ENCODE data around the gene DDAH2. TPM values are rescaled to one million over a fixed set of nuclear protein-coding genes. Genes with fewer than 3 reads are reported as not detected.
"Not testable (repeated sequence)": the region's sequence is repeated elsewhere in the genome, so short reads cannot be mapped to it uniquely, and the experiment has no call there.

The DDAH2 gene
- total and polyA plus RNA-seq, 4 donors, result 62.9 to 207 (median 168) TPM

- WGBS (ENCODE audit: insufficient coverage), result 44% methylated on average over 8 of the region's 10 CpGs
- H3K27me3 ChIP-seq (ENCODE audit: control insufficient read depth, insufficient read depth, low read length), result no peaks in the 10 kb centered on the region
- H3K36me3 ChIP-seq (ENCODE audit: control insufficient read depth, insufficient read depth, low read length), result no peaks in the 10 kb centered on the region
- H3K4me3 ChIP-seq (ENCODE audit: low read depth, low read length), result no peak overlapping the region
- peaks cover 23% of the 10 kb centered on the region for H3K4me1 ChIP-seq (ENCODE audit: control insufficient read depth, insufficient read depth, low read length)
- H3K27ac ChIP-seq (ENCODE audit: low read depth, low read length), result no peak overlapping the region
- no peaks in the 10 kb centered on the region for H3K9me3 ChIP-seq (ENCODE audit: control insufficient read depth, insufficient read depth, low read length)
- peak in 1 of 6 donors; percentile 42 for DNase-seq (ENCODE audit: low read depth in 4 of 6, low spot score in 6 of 6)
Measured at GRCh38 chr6:31717499-31718222, 11.4 kb downstream of the DDAH2 start.

- H3K4me1 ChIP-seq (ENCODE audit: control insufficient read depth, insufficient read depth, low read length), result peaks cover 23% of the 10 kb centered on the region
- 29% methylated on average over 13 of the region's 16 CpGs for WGBS (ENCODE audit: insufficient coverage)
- H3K36me3 ChIP-seq (ENCODE audit: control insufficient read depth, insufficient read depth, low read length), result no peaks in the 10 kb centered on the region
- no peaks in the 10 kb centered on the region for H3K9me3 ChIP-seq (ENCODE audit: control insufficient read depth, insufficient read depth, low read length)
- H3K27ac ChIP-seq (ENCODE audit: low read depth, low read length), result peak within 1 kb of the TSS; percentile 81
- peak in 1 of 6 donors; percentile 82 for DNase-seq (ENCODE audit: low read depth in 4 of 6, low spot score in 6 of 6)
- H3K4me3 ChIP-seq (ENCODE audit: low read depth, low read length), result no peak within 1 kb of the TSS
- H3K27me3 ChIP-seq (ENCODE audit: control insufficient read depth, insufficient read depth, low read length), result no peaks in the 10 kb centered on the region
Measured at GRCh38 chr6:31715022-31715958, 13.8 kb downstream of the DDAH2 start, which contains the start of gene LY6G6D. TSS of gene LY6G6D (plus strand) at chr6:31715348. CDS start at chr6:31715356, 8 bp downstream.

- peak in 2 of 6 donors; percentile 49 to 85 for DNase-seq (ENCODE audit: low read depth in 4 of 6, low spot score in 6 of 6)
- H3K9me3 ChIP-seq (ENCODE audit: control insufficient read depth, insufficient read depth, low read length), result no peaks in the 10 kb centered on the region
- 12% methylated on average over 4 of the region's 5 CpGs for WGBS (ENCODE audit: insufficient coverage)
- no peak overlapping the region for H3K4me3 ChIP-seq (ENCODE audit: low read depth, low read length)
- peak overlapping the region; percentile 81 for H3K27ac ChIP-seq (ENCODE audit: low read depth, low read length)
- no peaks in the 10 kb centered on the region for H3K27me3 ChIP-seq (ENCODE audit: control insufficient read depth, insufficient read depth, low read length)
- no peaks in the 10 kb centered on the region for H3K36me3 ChIP-seq (ENCODE audit: control insufficient read depth, insufficient read depth, low read length)
- H3K4me1 ChIP-seq (ENCODE audit: control insufficient read depth, insufficient read depth, low read length), result peaks cover 23% of the 10 kb centered on the region
Measured at GRCh38 chr6:31713991-31714684, 15.0 kb downstream of the DDAH2 start.

GRCh38 chr6:31713465-31713864, 15.6 kb downstream of the DDAH2 start:
- no peak for DNase-seq (ENCODE audit: low read depth in 4 of 6, low spot score in 6 of 6)
- H3K36me3 ChIP-seq (ENCODE audit: control insufficient read depth, insufficient read depth, low read length), result no peaks in the 10 kb centered on the region
- no peak overlapping the region for H3K4me3 ChIP-seq (ENCODE audit: low read depth, low read length)
- H3K9me3 ChIP-seq (ENCODE audit: control insufficient read depth, insufficient read depth, low read length), result no peaks in the 10 kb centered on the region
- H3K4me1 ChIP-seq (ENCODE audit: control insufficient read depth, insufficient read depth, low read length), result peaks cover 23% of the 10 kb centered on the region
- H3K27me3 ChIP-seq (ENCODE audit: control insufficient read depth, insufficient read depth, low read length), result no peaks in the 10 kb centered on the region
- no CpG with 5 or more reads among the region's 4 CpGs for WGBS (ENCODE audit: insufficient coverage)
- peak overlapping the region; percentile 81 for H3K27ac ChIP-seq (ENCODE audit: low read depth, low read length)

GRCh38 chr6:31712296-31712695, 16.8 kb downstream of the DDAH2 start:
- H3K27me3 ChIP-seq (ENCODE audit: control insufficient read depth, insufficient read depth, low read length), result no peaks in the 10 kb centered on the region

GRCh38 chr6:31711233-31711632, 17.9 kb downstream of the DDAH2 start:
- WGBS (ENCODE audit: insufficient coverage), result 72% methylated on average over 6 of the region's 8 CpGs
- no peak overlapping the region for H3K27ac ChIP-seq (ENCODE audit: low read depth, low read length)
- no peak overlapping the region for H3K4me3 ChIP-seq (ENCODE audit: low read depth, low read length)
- no peaks in the 10 kb centered on the region for H3K36me3 ChIP-seq (ENCODE audit: control insufficient read depth, insufficient read depth, low read length)
- H3K27me3 ChIP-seq (ENCODE audit: control insufficient read depth, insufficient read depth, low read length), result no peaks in the 10 kb centered on the region
- DNase-seq (ENCODE audit: low read depth in 4 of 6, low spot score in 6 of 6), result no peak
- peaks cover 20% of the 10 kb centered on the region for H3K4me1 ChIP-seq (ENCODE audit: control insufficient read depth, insufficient read depth, low read length)
- no peaks in the 10 kb centered on the region for H3K9me3 ChIP-seq (ENCODE audit: control insufficient read depth, insufficient read depth, low read length)

More at GRCh38 chr6:31712296-31712695, 16.8 kb downstream of the DDAH2 start:
- H3K4me1 ChIP-seq (ENCODE audit: control insufficient read depth, insufficient read depth, low read length), result peaks cover 20% of the 10 kb centered on the region
- no peak overlapping the region for H3K4me3 ChIP-seq (ENCODE audit: low read depth, low read length)
- DNase-seq (ENCODE audit: low read depth in 4 of 6, low spot score in 6 of 6), result no peak
- 93% methylated on average over 8 of the region's 8 CpGs for WGBS (ENCODE audit: insufficient coverage)
- no peaks in the 10 kb centered on the region for H3K9me3 ChIP-seq (ENCODE audit: control insufficient read depth, insufficient read depth, low read length)
- no peak overlapping the region for H3K27ac ChIP-seq (ENCODE audit: low read depth, low read length)
- no peaks in the 10 kb centered on the region for H3K36me3 ChIP-seq (ENCODE audit: control insufficient read depth, insufficient read depth, low read length)

GRCh38 chr6:31710523-31711219, 18.4 kb downstream of the DDAH2 start:
- Histone ChIP-seq H3K36me3 (ENCODE audit: control insufficient read depth, insufficient read depth, low read length) (no peaks in the 10 kb centered on the region), H3K4me1 (ENCODE audit: control insufficient read depth, insufficient read depth, low read length) (peaks cover 19% of the 10 kb centered on the region), H3K27ac (ENCODE audit: low read depth, low read length) (no peak overlapping the region), H3K27me3 (ENCODE audit: control insufficient read depth, insufficient read depth, low read length) (no peaks in the 10 kb centered on the region), H3K4me3 (ENCODE audit: low read depth, low read length) (no peak overlapping the region), H3K9me3 (ENCODE audit: control insufficient read depth, insufficient read depth, low read length) (no peaks in the 10 kb centered on the region)
- no peak for DNase-seq (ENCODE audit: low read depth in 4 of 6, low spot score in 6 of 6)
- WGBS (ENCODE audit: insufficient coverage), result 78% methylated on average over 5 of the region's 5 CpGs

GRCh38 chr6:31709157-31709556, 19.9 kb downstream of the DDAH2 start:
- H3K4me1 ChIP-seq (ENCODE audit: control insufficient read depth, insufficient read depth, low read length); H3K9me3 ChIP-seq (ENCODE audit: control insufficient read depth, insufficient read depth, low read length); H3K27me3 ChIP-seq (ENCODE audit: control insufficient read depth, insufficient read depth, low read length); DNase-seq (ENCODE audit: low read depth in 4 of 6, low spot score in 6 of 6); H3K4me3 ChIP-seq (ENCODE audit: low read depth, low read length); H3K27ac ChIP-seq (ENCODE audit: low read depth, low read length); H3K36me3 ChIP-seq (ENCODE audit: control insufficient read depth, insufficient read depth, low read length): not testable (repeated sequence)
- WGBS (ENCODE audit: insufficient coverage), result 93% methylated on average over 8 of the region's 11 CpGs

GRCh38 chr6:31708224-31708623, 20.9 kb downstream of the DDAH2 start:
- Histone ChIP-seq H3K27ac (ENCODE audit: low read depth, low read length) (no peak overlapping the region), H3K4me1 (ENCODE audit: control insufficient read depth, insufficient read depth, low read length) (peaks cover 7% of the 10 kb centered on the region), H3K27me3 (ENCODE audit: control insufficient read depth, insufficient read depth, low read length) (no peaks in the 10 kb centered on the region), H3K36me3 (ENCODE audit: control insufficient read depth, insufficient read depth, low read length) (no peaks in the 10 kb centered on the region), H3K4me3 (ENCODE audit: low read depth, low read length) (no peak overlapping the region), H3K9me3 (ENCODE audit: control insufficient read depth, insufficient read depth, low read length) (no peaks in the 10 kb centered on the region)
- DNase-seq (ENCODE audit: low read depth in 4 of 6, low spot score in 6 of 6), result no peak
- WGBS (ENCODE audit: insufficient coverage), result 100% methylated on average over 2 of the region's 3 CpGs
